Trophoblast cell (in vitro differentiated cells and primary cell): ENCODE measurements around the gene KL.

Source experiments
- DNase-seq, 2 donors: peaks; one replicate each; pipeline ENCODE4 v3.0.0-alpha.2; 2016
- H2AFZ ChIP-seq: 2 replicates; pipeline ENCODE4 v1.6.1; 2013; ENCODE audit warnings: low read length, moderate library complexity, mild to moderate bottlenecking; ENCODE audit not compliant: insufficient read depth, poor library complexity
- H2AK5ac ChIP-seq: 2 replicates; pipeline ENCODE4 v1.6.1; 2013; ENCODE audit warnings: mild to moderate bottlenecking, low read length
- H2BK120ac ChIP-seq: 2 replicates; pipeline ENCODE4 v1.6.1; 2013; ENCODE audit warnings: low read length, mild to moderate bottlenecking, moderate library complexity; ENCODE audit not compliant: insufficient read depth, poor library complexity
- H2BK12ac ChIP-seq: 2 replicates; pipeline ENCODE4 v1.6.1; 2013; ENCODE audit warnings: mild to moderate bottlenecking, low read length, moderate library complexity
- H2BK5ac ChIP-seq: 2 replicates; pipeline ENCODE4 v1.6.1; 2013; ENCODE audit warnings: low read length, low read depth, moderate library complexity, mild to moderate bottlenecking; ENCODE audit not compliant: poor library complexity
- H3K14ac ChIP-seq: 2 replicates; pipeline ENCODE4 v1.6.1; 2013; ENCODE audit warnings: mild to moderate bottlenecking, low read length
- H3K18ac ChIP-seq: 2 replicates; pipeline ENCODE4 v1.6.1; 2013; ENCODE audit warnings: mild to moderate bottlenecking, low read length
- H3K23ac ChIP-seq: 2 replicates; pipeline ENCODE4 v1.6.1; 2013; ENCODE audit warnings: low read length
- H3K27ac ChIP-seq: 2 replicates; pipeline ENCODE4 v1.5.1; 2013; ENCODE audit warnings: low read depth, mild to moderate bottlenecking, inconsistent platforms, low read length, moderate library complexity
- H3K27me3 ChIP-seq: 2 replicates; pipeline ENCODE4 v1.6.1; 2013; ENCODE audit warnings: inconsistent platforms, mild to moderate bottlenecking, low read length, moderate library complexity; ENCODE audit not compliant: insufficient read depth
- H3K36me3 ChIP-seq, 2 experiments: 1 replicate in 1 of 2; 2 replicates in 1 of 2; pipeline ENCODE4 v1.6.1; 2013; ENCODE audit warnings: low read length in 2 of 2, mild to moderate bottlenecking in 2 of 2, moderate library complexity in 1 of 2; ENCODE audit not compliant: insufficient read depth in 2 of 2, control insufficient read depth in 1 of 2
- H3K4ac ChIP-seq: 2 replicates; pipeline ENCODE4 v1.6.1; 2013; ENCODE audit warnings: low read depth, mild to moderate bottlenecking, low read length, moderate library complexity
- H3K4me1 ChIP-seq, 2 experiments: 1 replicate in 1 of 2; 2 replicates in 1 of 2; pipeline ENCODE4 v1.6.1; 2013; ENCODE audit warnings: low read length in 2 of 2, mild to moderate bottlenecking in 2 of 2, moderate library complexity in 1 of 2; ENCODE audit not compliant: insufficient read depth in 2 of 2, control insufficient read depth in 1 of 2
- H3K4me2 ChIP-seq: 2 replicates; pipeline ENCODE4 v1.6.1; 2013; ENCODE audit warnings: inconsistent platforms, mild to moderate bottlenecking, low read length, moderate library complexity
- H3K4me3 ChIP-seq: 2 replicates; pipeline ENCODE4 v1.5.1; 2013; ENCODE audit warnings: mild to moderate bottlenecking, low read depth, low read length, inconsistent platforms
- H3K79me1 ChIP-seq: one replicate; pipeline ENCODE4 v1.6.1; 2013; ENCODE audit warnings: low read length
- H3K79me2 ChIP-seq: 2 replicates; pipeline ENCODE4 v1.6.1; 2013; ENCODE audit warnings: low read length, mild to moderate bottlenecking; ENCODE audit not compliant: control insufficient read depth, insufficient read depth, poor library complexity
- H3K9ac ChIP-seq: 2 replicates; pipeline ENCODE4 v1.6.1; 2013; ENCODE audit warnings: mild to moderate bottlenecking, low read length
- H3K9me3 ChIP-seq: 2 replicates; pipeline ENCODE4 v1.6.1; 2013; ENCODE audit warnings: low read depth, mild to moderate bottlenecking, control low read depth, inconsistent platforms, low read length; ENCODE audit not compliant: insufficient read depth
- H4K12ac ChIP-seq: 2 replicates; pipeline ENCODE4 v1.6.1; 2013; ENCODE audit warnings: low read depth, mild to moderate bottlenecking, low read length, moderate library complexity
- H4K8ac ChIP-seq: 2 replicates; pipeline ENCODE4 v1.6.1; 2013; ENCODE audit warnings: low read depth, mild to moderate bottlenecking, low read length, moderate library complexity
- H4K91ac ChIP-seq: one replicate; pipeline ENCODE4 v1.6.1; 2013; ENCODE audit warnings: low read depth, mild to moderate bottlenecking, low read length, moderate library complexity
- WGBS: extraction: QIAGEN DNeasy Blood & Tissue Kit; methylation state at CpG from one replicate; pipeline ENCODE4 v1.1.7; 2013; ENCODE audit warnings: missing lambda C conversion rate; ENCODE audit not compliant: insufficient read length, insufficient coverage; ENCODE audit errors: extremely low coverage; 5-methylcytosine and 5-hydroxymethylcytosine counted together

KL gene

GRCh38 chr13:33109801-33110200, 93.6 kb downstream of the KL start:
- no peak overlapping the region for H2AFZ ChIP-seq
- H3K9me3 ChIP-seq, result no peaks in the 10 kb centered on the region
- H3K36me3 ChIP-seq, result peaks cover 20 to 33% of the 10 kb centered on the region in 2 experiments
- no peak overlapping the region for H3K9ac ChIP-seq
- DNase-seq, result no peak
- no CpG with 5 or more reads among the region's 10 CpGs for WGBS
- no peak overlapping the region for H3K4me2 ChIP-seq
- no peak overlapping the region for H4K12ac ChIP-seq
- H3K4me1 ChIP-seq, result peaks cover 4 to 6% of the 10 kb centered on the region in 2 experiments
- H2BK12ac ChIP-seq, result no peak overlapping the region
- no peak overlapping the region for H2AK5ac ChIP-seq
- no peak overlapping the region for H3K14ac ChIP-seq
- H3K23ac ChIP-seq, result no peak overlapping the region
- no peak overlapping the region for H4K91ac ChIP-seq
- no peak overlapping the region for H3K4me3 ChIP-seq
- no peak overlapping the region for H3K4ac ChIP-seq
- no peaks in the 10 kb centered on the region for H3K27me3 ChIP-seq
- H2BK120ac ChIP-seq, result no peak overlapping the region
- no peaks in the 10 kb centered on the region for H3K79me1 ChIP-seq
- no peak overlapping the region for H3K27ac ChIP-seq
- no peak overlapping the region for H2BK5ac ChIP-seq
- H3K79me2 ChIP-seq, result no peaks in the 10 kb centered on the region
- no peak overlapping the region for H3K18ac ChIP-seq
- no peak overlapping the region for H4K8ac ChIP-seq

- Histone ChIP-seq H3K23ac (no peak overlapping the region), H2AFZ (no peak overlapping the region), H3K4me2 (no peak overlapping the region), H3K9ac (no peak overlapping the region), H3K14ac (no peak overlapping the region), H3K79me1 (no peaks in the 10 kb centered on the region), H3K4me1 (peaks cover 4 to 6% of the 10 kb centered on the region in 2 experiments), H2BK5ac (no peak overlapping the region), H2BK120ac (no peak overlapping the region), H3K27ac (no peak overlapping the region), H3K4me3 (no peak overlapping the region), H4K8ac (no peak overlapping the region), H3K9me3 (no peaks in the 10 kb centered on the region), H2BK12ac (no peak overlapping the region), H3K36me3 (peaks cover 20 to 33% of the 10 kb centered on the region in 2 experiments), H3K27me3 (no peaks in the 10 kb centered on the region), H2AK5ac (no peak overlapping the region), H3K18ac (no peak overlapping the region), H4K12ac (no peak overlapping the region), H3K4ac (no peak overlapping the region), H4K91ac (no peak overlapping the region), H3K79me2 (no peaks in the 10 kb centered on the region)
- WGBS, result no CpG with 5 or more reads among the region's 5 CpGs
- DNase-seq, result no peak
Observed at GRCh38 chr13:33110386-33110712, 94.1 kb downstream of the KL start.

- H3K4me2 ChIP-seq, result no peak overlapping the region
- no peak overlapping the region for H2BK120ac ChIP-seq
- H4K8ac ChIP-seq, result no peak overlapping the region
- no peak overlapping the region for H3K4ac ChIP-seq
- H2BK12ac ChIP-seq, result no peak overlapping the region
- H3K4me1 ChIP-seq, result peaks cover 4 to 6% of the 10 kb centered on the region in 2 experiments
- no peak overlapping the region for H3K14ac ChIP-seq
- H4K12ac ChIP-seq, result no peak overlapping the region
- no peak overlapping the region for H3K23ac ChIP-seq
- no peak overlapping the region for H2BK5ac ChIP-seq
- no peak overlapping the region for H3K9ac ChIP-seq
- DNase-seq, result peak in 1 of 2 donors; percentile 12
- no peaks in the 10 kb centered on the region for H3K27me3 ChIP-seq
- H3K79me2 ChIP-seq, result no peaks in the 10 kb centered on the region
- WGBS, result no CpG with 5 or more reads among the region's 14 CpGs
- no peak overlapping the region for H2AFZ ChIP-seq
- H3K9me3 ChIP-seq, result no peaks in the 10 kb centered on the region
- no peaks in the 10 kb centered on the region for H3K79me1 ChIP-seq
- H3K27ac ChIP-seq, result no peak overlapping the region
- H4K91ac ChIP-seq, result no peak overlapping the region
- H3K4me3 ChIP-seq, result no peak overlapping the region
- H2AK5ac ChIP-seq, result no peak overlapping the region
- peaks cover 20 to 33% of the 10 kb centered on the region in 2 experiments for H3K36me3 ChIP-seq
- no peak overlapping the region for H3K18ac ChIP-seq
Observed at GRCh38 chr13:33110713-33111413, 94.6 kb downstream of the KL start.

GRCh38 chr13:33111414-33112110, 95.3 kb downstream of the KL start:
- Histone ChIP-seq H3K79me1 (no peaks in the 10 kb centered on the region), H3K4me2 (no peak overlapping the region), H4K12ac (no peak overlapping the region), H3K27ac (no peak overlapping the region), H3K14ac (no peak overlapping the region), H3K27me3 (no peaks in the 10 kb centered on the region), H3K4me1 (peaks cover 4 to 6% of the 10 kb centered on the region in 2 experiments), H3K9me3 (no peaks in the 10 kb centered on the region), H3K23ac (no peak overlapping the region), H4K8ac (no peak overlapping the region), H3K36me3 (peaks cover 16 to 32% of the 10 kb centered on the region in 2 experiments), H2AFZ (no peak overlapping the region), H2BK120ac (no peak overlapping the region), H2BK5ac (no peak overlapping the region), H2AK5ac (no peak overlapping the region), H3K4ac (no peak overlapping the region), H3K4me3 (no peak overlapping the region), H2BK12ac (no peak overlapping the region), H3K79me2 (no peaks in the 10 kb centered on the region), H3K18ac (no peak overlapping the region), H4K91ac (no peak overlapping the region), H3K9ac (no peak overlapping the region)
- no peak for DNase-seq
- no CpG with 5 or more reads among the region's 9 CpGs for WGBS
